GM21529 (cell line): ENCODE measurements around the gene TRIP13.
"Not testable (repeated sequence)": the region's sequence is repeated elsewhere in the genome, so short reads cannot be mapped to it uniquely, and the experiment has no call there.

Experiments used
- ATAC-seq: cut with Tn5 transposase; IDR thresholded peaks from one replicate; pipeline ENCODE4 v1.9.1; 2021; ENCODE audit not compliant: unreplicated experiment

Gene TRIP13, protein sequence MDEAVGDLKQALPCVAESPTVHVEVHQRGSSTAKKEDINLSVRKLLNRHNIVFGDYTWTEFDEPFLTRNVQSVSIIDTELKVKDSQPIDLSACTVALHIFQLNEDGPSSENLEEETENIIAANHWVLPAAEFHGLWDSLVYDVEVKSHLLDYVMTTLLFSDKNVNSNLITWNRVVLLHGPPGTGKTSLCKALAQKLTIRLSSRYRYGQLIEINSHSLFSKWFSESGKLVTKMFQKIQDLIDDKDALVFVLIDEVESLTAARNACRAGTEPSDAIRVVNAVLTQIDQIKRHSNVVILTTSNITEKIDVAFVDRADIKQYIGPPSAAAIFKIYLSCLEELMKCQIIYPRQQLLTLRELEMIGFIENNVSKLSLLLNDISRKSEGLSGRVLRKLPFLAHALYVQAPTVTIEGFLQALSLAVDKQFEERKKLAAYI

DNA sequence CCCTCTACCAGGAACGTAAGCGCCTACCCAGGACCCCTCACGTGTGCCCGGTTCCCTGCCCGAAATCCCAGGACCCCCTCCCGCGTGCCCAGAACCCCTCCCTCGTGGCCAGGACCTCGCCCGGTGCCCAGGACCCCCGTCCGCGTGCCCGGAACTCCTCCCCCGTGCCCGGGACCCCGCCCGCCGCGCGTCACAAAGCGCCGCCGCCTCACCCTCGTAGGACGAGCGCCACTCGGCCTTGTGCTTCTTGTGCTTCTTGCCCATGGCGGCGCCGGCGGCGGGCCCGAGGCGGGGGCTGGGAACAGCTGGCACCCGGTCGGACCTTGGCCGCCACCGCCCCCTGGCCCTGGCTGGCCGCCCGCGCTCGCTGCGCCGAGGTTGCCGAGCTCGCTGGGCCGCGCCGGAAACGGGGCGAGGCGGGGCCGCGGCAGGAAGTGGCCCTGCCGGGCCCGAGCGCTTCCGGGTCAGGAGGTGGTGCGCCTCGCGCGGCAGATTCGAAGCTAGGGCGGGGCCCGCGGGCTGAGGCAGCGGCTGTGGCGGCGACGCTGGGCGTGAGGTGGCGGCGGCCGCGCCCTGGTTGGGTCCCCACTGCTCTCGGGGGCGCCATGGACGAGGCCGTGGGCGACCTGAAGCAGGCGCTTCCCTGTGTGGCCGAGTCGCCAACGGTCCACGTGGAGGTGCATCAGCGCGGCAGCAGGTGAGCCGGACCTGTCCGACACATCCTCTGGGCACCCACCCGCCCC lies at the start of gene TRIP13, which contains the start of gene BRD9:
Gene TRIP13 (plus strand): TSS at position 491 of the 743 bp plus-strand sequence. CDS start 115 bp downstream, at position 606.
Gene BRD9 (minus strand): TSS at position 408 of the 743 bp plus-strand sequence. CDS start 144 bp downstream, at position 264.
- peak; percentile 96 for ATAC-seq

DNA sequence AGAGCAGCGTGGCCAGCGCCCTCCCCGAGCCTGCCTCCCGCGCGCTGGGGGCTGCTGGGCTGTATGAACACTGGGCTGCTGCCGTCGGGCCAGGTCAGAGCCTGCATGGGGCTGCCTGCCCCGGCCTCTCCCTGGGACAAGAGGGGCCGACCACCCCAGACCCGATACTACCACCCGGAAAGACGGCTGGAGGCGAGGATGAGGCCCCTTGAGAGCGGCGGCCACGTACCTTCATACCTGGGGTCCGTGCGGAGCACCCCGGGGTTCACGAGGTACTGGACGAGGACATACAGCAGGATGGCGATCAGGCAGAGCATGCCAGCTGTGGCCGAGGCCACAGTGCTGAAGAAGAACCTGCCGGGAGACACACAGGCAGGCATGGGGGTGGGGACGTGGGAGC lies 49.3 kb upstream of the TRIP13 start:
- not testable (repeated sequence) for ATAC-seq

DNA sequence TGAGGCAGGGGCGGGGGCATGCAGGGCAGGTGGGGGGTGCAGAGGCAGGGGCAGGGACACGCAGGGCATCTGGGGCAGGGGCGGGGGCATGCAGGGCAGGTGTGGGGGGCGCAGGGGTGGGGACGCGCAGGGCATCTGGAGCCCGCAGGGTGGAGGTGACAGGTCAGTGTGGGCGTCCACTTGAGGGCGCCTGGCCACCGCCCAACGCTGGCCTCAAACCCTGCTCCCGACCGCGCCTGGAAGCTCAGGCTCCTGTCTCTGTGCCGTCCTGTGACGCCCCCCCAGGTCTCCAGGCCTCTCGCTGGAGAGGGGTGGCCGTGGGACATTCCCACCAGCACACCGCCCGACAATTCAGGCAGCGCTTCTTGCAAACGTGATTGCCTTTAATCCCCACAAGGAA lies 48.8 kb upstream of the TRIP13 start:
- ATAC-seq = not testable (repeated sequence)

DNA sequence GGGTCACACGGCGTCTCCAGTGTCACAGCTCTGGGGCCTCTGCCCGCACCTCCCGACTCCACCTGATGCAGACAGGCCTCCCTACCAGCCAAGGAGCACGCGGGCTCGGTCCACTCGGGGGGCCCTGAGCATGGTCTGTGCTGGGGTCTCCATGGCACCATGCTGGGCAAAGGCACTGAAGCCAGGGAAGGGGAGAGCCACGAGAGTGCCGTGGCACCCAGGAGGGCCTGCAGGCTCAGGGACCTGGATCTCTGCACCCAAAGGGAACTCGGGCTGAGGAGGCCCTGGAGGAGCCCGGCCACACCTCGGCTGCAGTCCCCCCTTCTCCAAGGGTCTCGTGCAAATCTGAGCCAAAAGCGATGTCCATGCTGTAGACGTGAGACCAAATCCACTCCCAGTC lies 48.3 kb upstream of the TRIP13 start:
- ATAC-seq = not testable (repeated sequence)

DNA sequence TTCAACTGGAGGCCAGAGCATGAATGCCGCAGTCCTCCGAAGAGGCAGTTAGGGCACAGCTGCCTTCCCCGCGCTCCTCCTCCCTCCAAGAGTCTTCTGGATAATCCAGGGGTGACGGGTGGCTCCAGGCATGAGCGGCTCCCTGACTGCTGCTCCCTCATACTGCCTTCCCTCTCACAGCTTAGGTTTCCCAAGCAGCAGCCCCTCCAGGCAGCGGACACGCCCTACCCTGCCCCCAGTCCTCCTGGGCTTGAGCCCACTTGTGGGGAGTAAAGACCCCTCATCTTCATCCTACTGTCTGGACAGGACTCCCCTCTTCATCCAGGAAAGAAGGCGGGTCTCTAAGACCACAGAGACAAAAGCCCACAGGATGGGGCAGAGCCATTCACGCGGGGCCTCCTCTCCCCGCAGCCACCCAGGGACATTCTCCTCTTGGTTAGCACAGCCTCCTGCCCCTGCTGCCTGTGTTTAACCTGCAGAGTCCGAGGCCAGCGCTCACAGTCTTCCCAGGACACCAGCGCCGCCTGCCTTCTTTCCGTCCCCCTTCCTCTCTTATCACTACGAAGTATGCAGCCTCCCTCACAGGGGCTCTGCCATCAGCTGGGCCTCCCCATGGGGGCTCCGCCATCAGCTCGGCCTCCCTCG lies 47.5 kb upstream of the TRIP13 start:
- ATAC-seq = not testable (repeated sequence)

DNA sequence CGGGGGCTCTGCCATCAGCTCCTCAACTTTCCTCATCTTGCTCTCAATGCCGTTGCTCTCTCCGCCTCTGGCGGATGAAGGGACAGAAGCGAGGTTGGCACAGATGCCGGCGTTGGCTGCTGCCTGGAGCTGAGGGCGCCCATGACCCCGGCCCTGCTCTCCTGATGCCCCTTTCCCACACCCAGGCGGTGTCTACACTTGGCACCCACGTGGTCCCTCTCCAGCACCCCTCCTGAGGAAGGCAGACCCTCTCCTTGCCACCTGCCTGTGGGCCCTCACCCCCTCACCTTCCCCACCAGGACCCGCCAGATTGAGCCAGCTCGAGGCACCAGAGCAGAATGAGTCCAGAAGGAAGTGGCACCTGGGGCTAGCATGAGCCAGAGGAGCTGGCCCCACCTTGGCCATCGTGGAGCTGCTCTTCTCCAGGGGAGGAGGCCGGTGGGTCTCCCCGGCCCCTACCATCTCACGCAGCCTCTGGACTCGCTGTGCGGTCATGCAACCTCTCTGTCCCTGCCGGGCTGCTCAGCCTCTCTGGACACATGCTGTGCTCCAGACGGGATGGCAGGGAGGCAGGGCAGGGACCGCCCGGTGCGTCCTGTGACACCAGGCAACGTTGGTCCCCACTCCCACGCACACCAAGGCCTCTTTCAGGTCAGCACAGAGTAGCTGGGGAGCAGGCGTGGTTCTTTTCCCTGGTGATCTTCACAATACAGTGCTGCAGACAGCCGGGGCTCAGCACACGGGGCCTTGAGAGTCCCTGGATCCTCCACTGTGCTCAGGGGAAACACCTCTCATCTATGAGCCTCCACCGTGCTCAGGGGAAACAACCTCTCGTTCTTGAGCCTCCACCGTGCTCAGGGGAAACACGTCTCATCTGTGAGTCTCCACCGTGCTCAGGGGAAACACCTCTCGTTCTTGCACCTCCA lies 46.7 kb upstream of the TRIP13 start:
- ATAC-seq = not testable (repeated sequence)

DNA sequence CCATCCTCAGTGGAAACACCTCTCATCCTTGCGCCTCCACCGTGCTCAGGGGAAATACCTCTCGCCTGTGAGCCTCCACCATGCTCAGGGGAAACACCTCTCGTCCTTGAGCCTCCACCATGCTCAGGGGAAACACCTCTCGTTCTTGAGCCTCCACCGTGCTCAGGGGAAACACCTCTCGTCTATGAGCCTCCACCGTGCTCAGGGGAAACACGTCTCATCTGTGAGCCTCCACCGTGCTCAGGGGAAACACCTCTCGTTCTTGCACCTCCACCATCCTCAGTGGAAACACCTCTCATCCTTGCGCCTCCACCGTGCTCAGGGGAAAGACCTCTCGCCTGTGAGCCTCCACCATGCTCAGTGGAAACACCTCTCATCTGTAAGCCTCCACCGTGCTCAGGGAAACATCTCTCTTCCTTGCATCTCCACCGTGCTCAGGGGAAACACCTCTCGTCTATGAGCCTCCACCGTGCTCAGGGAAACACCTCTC lies 46.0 kb upstream of the TRIP13 start:
- not testable (repeated sequence) for ATAC-seq

DNA sequence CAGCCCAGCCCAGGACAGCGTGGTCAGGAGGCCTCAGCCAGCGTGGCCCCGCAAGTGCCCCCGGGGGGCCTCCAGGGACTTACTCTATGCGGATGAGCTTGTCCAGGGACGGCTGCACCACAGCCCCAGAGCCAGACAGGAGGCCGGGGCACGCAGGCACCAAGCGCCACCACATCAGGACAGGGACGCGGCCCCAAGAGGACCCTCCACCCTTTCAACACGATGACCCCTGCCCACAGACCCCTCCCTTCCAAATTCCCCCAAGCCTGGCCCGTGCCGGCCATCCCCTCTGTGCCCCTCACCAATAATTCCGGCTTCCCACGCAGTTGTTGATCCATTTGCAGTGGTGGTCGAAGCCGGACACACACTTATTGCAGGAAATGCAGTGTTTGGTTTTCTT lies 45.5 kb upstream of the TRIP13 start:
- ATAC-seq = not testable (repeated sequence)

DNA sequence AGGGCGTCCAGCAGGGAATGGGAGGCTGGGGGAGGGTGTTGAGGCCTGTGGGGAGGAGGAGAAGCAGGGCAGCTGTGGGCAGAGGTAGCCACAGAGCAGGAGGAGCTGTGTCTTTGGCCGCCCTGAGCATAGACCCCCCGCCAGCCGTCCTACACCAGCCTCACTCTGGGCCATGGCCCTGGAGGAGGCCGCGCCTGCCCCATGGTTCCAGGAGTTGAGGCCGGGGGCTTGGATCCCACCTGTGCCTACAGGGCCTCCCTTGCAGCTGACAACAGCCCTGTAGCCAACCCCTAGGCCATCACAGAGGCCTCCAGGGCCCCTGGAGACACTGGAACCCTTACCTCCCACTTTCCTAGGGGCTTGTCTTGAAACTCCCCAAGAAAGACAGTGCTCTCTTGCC lies 44.9 kb upstream of the TRIP13 start:
- not testable (repeated sequence) for ATAC-seq

DNA sequence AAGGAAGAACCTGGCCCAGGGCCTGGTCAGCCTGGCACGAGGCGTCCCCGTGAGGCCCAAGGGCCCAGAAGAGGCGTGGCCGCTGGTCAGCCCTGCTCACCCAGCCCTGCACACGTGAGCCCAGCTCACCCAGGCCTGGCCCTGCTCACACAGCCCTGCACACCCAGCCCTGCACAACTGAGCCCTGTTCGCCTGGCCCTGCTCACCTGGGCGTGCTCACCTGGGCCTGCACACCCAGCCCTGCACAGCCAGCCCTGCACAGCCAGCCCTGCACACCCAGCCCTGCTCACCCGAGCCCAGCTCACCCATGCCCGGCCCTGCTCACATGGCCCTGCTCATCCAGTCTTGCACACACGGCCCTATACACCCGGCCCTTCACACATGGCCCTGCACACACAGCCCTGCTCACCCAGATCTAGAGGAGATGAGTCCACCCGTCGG lies 44.0 kb upstream of the TRIP13 start:
- ATAC-seq = no peak

DNA sequence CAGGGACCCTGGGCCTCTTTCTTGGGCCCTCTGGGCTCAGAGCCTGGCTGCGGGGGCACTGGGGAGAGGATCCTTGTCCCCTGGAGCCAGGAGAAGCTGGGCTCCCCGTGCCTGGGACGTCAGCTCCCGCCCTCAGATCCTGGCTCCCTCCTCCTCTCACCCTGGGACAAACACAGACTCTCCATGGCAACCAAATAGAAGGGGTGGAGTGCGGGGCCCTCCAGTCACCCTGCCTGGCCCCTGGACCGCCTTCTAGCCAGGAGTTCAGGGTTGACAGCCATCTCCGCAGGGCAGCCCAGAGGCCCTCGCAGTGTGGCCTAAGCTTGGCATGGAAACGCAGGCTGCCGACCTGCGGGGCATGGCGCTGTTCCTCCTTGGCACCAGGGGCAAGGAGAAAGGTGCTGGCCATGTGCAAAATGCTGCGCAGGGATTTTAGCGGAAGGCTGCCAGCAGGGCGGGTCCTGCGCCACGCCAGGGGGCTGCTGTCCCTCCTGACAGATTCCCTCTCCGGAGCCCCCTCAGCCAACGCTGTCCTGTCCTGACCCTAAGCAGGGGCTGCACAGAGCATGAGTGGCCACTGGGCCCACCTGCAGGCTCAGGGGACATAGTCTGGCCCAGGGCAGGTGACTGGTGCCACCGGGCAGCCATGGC lies 42.9 kb upstream of the TRIP13 start:
- ATAC-seq = no peak

DNA sequence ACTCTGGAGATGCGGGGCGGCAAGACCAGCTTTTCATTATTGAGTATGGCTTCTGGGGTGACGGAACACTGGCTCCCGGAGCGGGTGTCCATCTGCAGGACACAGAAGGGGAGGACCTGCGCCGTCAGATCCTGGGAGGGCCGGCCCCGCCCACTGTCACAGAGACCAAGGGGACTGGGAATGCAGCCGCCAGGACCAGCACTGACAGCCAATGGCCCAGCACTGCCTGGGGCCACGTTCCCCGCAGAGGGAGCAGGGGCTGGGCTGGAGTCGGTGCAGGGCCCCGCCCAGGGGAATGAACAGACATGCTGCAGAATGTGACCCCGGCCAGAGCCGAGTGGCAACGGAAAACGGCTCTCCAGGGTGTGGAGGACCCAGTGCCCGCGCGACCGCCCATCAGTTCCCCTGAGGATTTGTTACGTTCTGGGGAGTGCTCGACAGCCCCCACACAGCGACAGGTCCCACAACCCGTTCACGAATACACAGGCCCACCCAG lies 42.1 kb upstream of the TRIP13 start, which contains the start of gene ZDHHC11:
Gene ZDHHC11 (minus strand): TSS at position 476 of the 496 bp plus-strand sequence. CDS start 384 bp downstream, at position 92.
- ATAC-seq = no peak

DNA sequence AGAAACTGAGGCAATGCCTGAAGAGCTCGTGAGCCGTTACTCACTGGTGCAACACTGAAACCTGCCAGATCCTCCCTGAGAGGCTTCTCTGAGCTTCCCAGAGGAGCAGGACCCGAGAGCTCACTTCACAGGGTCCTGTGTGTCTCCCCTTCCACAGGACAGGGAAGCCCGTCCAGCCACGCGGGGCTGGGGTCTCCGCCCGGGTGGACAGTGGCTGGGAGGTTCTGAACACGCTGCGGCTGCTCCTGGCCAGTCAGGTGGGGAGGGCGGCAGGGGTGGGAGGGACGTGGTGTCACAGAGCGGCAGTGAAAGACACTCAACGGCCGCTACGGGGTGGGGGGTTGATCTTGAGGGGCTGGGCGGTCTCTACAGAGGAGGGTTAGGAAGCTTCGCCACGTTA lies 41.6 kb upstream of the TRIP13 start:
- no peak for ATAC-seq

DNA sequence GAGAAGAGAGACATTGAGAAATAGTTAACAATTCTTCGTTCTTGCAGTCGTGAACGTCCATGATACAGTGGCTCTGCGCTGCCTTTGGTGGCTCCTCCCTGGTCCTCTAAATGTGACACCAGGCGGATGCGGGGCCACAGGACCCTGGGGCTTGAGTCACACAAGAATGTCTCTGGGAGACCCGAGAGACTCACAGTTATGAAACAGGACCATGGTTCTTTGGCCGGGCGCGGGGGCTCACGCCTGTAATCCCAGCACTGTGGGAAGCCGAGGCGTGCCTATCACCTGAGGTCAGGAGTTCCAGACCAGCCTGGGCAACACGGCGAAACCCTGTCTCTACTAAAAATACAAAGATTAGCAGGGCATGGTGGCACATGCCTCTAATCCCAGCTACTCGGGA lies 41.1 kb upstream of the TRIP13 start:
- ATAC-seq = no peak

DNA sequence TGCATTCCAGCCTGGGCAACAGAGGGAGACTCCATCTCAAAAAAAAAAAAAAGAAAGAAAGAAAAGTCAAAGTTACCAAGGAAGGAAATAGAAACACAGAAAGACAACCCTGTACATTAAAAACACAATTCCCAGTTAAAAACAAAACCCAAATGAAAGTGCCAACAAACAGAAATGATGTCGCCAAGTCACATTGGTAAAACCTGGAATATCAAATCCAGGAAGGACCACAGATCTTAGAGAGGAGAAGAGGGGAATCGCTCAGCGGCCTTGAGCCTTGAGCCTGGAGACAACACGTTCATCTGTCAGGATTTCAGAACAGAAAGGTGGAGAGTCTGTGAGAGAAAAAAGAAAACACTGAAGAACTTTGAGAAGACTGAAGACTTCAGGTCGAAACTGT lies 40.7 kb upstream of the TRIP13 start:
- no peak for ATAC-seq

DNA sequence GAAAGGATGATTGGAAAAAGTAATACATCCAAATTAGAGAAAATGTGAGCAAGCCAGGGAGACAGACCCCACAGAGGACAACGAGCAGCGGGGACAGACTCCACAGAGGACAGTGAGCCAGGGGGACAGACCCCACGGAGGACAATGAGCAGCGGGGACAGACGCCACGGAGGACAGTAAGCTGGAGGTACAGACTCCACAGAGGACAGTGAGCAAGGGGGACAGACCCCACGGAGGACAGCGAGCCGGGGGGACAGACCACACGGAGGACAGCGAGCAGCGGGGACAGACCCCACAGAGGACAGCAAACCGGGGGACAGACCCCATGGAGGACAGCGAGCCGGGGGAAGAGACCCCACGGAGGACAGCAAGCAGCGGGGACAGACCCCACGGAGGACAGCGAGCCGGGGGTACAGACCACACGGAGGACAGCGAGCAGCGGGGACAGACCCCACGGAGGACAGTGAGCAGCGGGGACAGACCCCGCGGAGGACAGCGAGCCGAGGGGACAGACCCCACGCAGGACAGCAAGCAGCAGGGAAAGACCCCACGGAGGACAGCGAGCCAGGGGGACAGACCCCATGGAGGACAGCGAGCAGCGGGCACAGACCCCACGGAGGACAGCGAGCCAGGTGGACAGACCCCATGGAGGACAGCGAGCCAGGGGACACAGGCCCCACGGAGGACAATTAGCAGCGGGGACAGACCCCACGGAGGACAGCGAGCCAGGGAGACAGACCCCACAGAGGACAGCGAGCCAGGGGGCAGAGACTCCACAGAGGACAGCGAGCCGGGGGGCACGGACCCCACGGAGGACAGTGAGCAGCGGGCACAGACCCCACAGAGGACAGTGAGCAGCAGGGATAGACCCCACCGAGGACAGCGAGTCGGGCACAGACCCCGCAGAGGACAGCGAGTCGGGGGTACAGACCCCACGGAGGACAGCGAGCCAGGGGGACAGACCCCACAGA lies 40.0 kb upstream of the TRIP13 start:
- no peak for ATAC-seq

DNA sequence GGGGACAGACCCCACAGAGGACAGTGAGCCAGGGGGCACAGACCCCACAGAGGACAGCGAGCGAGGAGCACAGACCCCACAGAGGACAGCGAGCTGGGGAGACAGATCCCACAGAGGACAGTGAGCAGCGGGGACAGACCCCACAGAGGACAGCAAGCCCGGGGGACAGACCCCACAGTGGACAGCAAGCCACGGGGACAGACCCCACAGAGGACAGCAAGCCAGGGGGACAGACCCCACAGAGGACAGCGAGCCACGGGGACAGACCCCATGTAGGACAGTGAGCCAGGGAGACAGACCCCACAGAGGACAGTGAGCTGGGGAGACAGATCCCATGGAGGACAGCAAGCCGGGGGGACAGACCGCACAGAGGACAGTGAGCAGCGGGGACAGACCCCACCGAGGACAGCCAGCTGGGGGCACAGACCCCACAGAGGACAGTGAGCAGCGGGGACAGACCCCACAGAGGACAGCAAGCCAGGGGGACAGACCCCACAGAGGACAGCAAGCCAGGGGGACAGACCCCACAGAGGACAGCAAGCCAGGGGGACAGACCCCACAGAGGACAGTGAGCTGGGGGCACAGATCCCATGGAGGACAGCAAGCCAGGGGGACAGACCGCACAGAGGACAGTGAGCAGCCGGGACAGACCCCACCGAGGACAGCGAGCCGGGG lies 39.1 kb upstream of the TRIP13 start:
- ATAC-seq = not testable (repeated sequence)

DNA sequence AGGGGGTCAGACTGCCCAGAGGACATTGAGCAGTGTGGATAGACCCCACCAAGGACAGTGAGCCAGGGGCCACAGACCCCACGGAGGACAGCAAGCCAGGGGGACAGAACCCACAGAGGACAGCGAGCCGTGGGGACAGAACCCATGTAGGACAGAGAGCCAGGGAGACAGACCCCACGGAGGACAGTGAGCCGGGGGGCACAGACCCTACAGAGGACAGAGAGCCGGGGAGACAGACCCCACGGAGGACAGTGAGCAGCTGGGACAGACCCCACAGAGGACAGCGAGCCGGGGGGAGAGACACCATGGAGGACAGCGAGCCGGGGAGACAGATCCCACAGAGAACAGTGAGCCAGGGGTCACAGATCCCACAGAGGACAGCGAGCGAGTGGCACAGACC lies 38.5 kb upstream of the TRIP13 start:
- ATAC-seq = no peak
